ENCODE results near the gene ZCWPW2. TPM values are rescaled to one million over a fixed set of nuclear protein-coding genes. Genes with fewer than 3 reads are reported as not detected.

ZCWPW2 gene
- polyA plus RNA-seq, 1 experiment = 0.20 TPM

- Histone ChIP-seq H3K27me3 (ENCODE audit: control insufficient read depth, insufficient read depth, low read length) (no peaks in the 10 kb centered on the region), H3K4me3 (ENCODE audit: low read depth, low read length) (no peak overlapping the region), H3K36me3 (ENCODE audit: control insufficient read depth, insufficient read depth, low read length) (no peaks in the 10 kb centered on the region)
- no peak for DNase-seq (ENCODE audit: low read depth)
- CTCF ChIA-PET = no interaction called here
- TF ChIP-seq CTCF (IDR thresholded peaks at IDR 0.05; ENCODE audit: insufficient read depth, low read depth, low read length) = no peak
- POLR2A ChIA-PET = no interaction called here
Observed at GRCh38 chr3:28521663-28522062, 173.1 kb downstream of the ZCWPW2 start.

- POLR2A ChIA-PET = no interaction called here
- CTCF ChIA-PET = interaction anchor here (0.6 kb wide), 1 partner anchor 38 kb away, joined by 3 read pairs; no protein-coding TSS in a partner anchor
- no peak for DNase-seq (ENCODE audit: low read depth)
- no peak for TF ChIP-seq CTCF (IDR thresholded peaks at IDR 0.05; ENCODE audit: insufficient read depth, low read depth, low read length)
- Histone ChIP-seq H3K27me3 (ENCODE audit: control insufficient read depth, insufficient read depth, low read length) (no peaks in the 10 kb centered on the region), H3K36me3 (ENCODE audit: control insufficient read depth, insufficient read depth, low read length) (no peaks in the 10 kb centered on the region), H3K4me3 (ENCODE audit: low read depth, low read length) (no peak overlapping the region)
Observed at GRCh38 chr3:28542351-28542750, 193.8 kb downstream of the ZCWPW2 start.

DNA sequence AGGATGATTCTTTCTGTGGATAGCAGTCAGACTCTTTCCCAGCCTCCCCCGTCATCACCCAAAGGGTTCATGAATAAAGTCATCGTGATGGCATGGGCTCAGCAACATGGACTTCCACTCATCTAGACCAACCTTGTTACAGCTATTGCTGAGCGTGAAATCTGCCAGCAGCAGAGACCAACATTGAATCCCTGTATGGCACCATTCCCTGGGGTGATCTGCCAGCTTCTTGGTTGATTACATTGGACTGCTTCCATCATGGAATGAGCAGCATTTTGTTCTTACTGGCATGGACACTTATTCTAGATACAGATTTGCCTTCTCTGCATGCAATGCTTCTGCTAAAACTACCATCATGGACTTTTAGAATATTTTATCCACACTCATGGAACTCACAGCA lies 195.7 kb downstream of the ZCWPW2 start:
- H3K4me3 ChIP-seq (ENCODE audit: low read depth, low read length) = no peak overlapping the region
- no peaks in the 10 kb centered on the region for H3K36me3 ChIP-seq (ENCODE audit: control insufficient read depth, insufficient read depth, low read length)
- no peak for TF ChIP-seq CTCF (IDR thresholded peaks at IDR 0.05; ENCODE audit: insufficient read depth, low read depth, low read length)
- CTCF ChIA-PET = no interaction called here
- POLR2A ChIA-PET = no interaction called here
- DNase-seq (ENCODE audit: low read depth) = no peak
- H3K27me3 ChIP-seq (ENCODE audit: control insufficient read depth, insufficient read depth, low read length) = no peaks in the 10 kb centered on the region

DNA sequence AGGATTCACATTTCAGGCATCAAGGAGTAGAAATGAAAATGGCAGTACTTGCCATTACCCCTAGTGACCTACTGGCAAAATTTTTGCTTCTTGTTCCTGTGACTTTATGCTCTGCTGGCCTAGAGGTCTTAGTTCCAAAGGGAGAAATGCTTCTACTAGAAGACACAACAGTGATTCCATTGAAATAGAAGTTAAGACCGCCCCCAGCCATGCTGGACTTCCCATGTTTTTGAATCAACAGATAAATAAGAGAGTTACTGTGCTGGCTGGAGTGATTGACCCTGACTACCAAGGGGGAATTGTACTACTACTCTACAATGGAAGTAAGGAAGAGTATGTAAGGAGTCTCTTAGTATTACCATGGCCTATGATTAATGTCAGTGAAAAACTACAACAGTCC lies 196.3 kb downstream of the ZCWPW2 start:
- H3K4me3 ChIP-seq (ENCODE audit: low read depth, low read length) = no peak overlapping the region
- ChIA-PET CTCF (no interaction called here), POLR2A (no interaction called here)
- H3K27me3 ChIP-seq (ENCODE audit: control insufficient read depth, insufficient read depth, low read length) = no peaks in the 10 kb centered on the region
- H3K36me3 ChIP-seq (ENCODE audit: control insufficient read depth, insufficient read depth, low read length) = no peaks in the 10 kb centered on the region
- no peak for TF ChIP-seq CTCF (IDR thresholded peaks at IDR 0.05; ENCODE audit: insufficient read depth, low read depth, low read length)
- DNase-seq (ENCODE audit: low read depth) = no peak

DNA sequence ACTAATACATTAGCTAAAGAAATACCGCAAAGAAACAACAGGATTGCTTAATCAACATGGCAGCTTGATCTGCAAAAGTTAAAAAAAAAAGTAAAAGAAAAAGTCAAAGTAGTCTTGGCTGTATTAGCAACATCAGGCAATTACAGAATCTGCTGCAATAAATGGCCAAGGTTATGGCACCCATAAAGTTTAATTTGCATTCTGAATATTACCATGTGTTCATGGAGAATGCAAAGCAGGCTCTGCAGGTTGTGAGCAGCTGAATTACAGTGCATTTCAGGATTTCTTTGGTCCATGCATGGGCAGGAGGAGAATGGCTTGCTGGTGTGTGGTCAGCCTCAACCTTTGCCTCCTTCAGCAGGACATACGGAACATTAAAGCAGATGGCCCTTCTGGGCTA lies 199.2 kb downstream of the ZCWPW2 start:
- CTCF ChIA-PET = interaction anchor here (1.8 kb wide), 1 partner anchor 9 kb away, joined by 4 read pairs; no protein-coding TSS in a partner anchor
- no peaks in the 10 kb centered on the region for H3K27me3 ChIP-seq (ENCODE audit: control insufficient read depth, insufficient read depth, low read length)
- POLR2A ChIA-PET = no interaction called here
- no peak for DNase-seq (ENCODE audit: low read depth)
- H3K4me3 ChIP-seq (ENCODE audit: low read depth, low read length) = no peak overlapping the region
- H3K36me3 ChIP-seq (ENCODE audit: control insufficient read depth, insufficient read depth, low read length) = no peaks in the 10 kb centered on the region
- TF ChIP-seq CTCF (IDR thresholded peaks at IDR 0.05; ENCODE audit: insufficient read depth, low read depth, low read length) = no peak

Data from BJ (cell line).